Ishikawa (cell line): Measurements from ENCODE around the gene AKR7A3.

ENCODE experiments used
- CREB1 ChIP-seq: IDR thresholded peaks from 2 replicates; pipeline ENCODE4 v1.6.1; 2012; ENCODE audit warnings: low read depth
- EP300 ChIP-seq: IDR thresholded peaks from 2 replicates; pipeline ENCODE4 v1.6.1; 2012; ENCODE audit warnings: borderline replicate concordance
- FOXM1 ChIP-seq: IDR thresholded peaks from 2 replicates; pipeline ENCODE4 v1.6.1; 2012; ENCODE audit warnings: low read depth, borderline replicate concordance
- RAD21 ChIP-seq: IDR thresholded peaks from 2 replicates; pipeline ENCODE4 v1.6.1; 2012; ENCODE audit warnings: low read depth
- TEAD4 ChIP-seq: IDR thresholded peaks from 2 replicates; pipeline ENCODE4 v1.6.1; 2012
- YY1 ChIP-seq: IDR thresholded peaks from 2 replicates; pipeline ENCODE4 v1.6.1; 2012; ENCODE audit warnings: low read depth
- ZBTB7A ChIP-seq: IDR thresholded peaks from 2 replicates; pipeline ENCODE4 v1.6.1; 2012; ENCODE audit warnings: low read depth

- no peak for TF ChIP-seq RAD21
- no peak for TF ChIP-seq YY1
- TF ChIP-seq ZBTB7A, result no peak
- TF ChIP-seq TEAD4, result no peak
- TF ChIP-seq CREB1, result no peak
- TF ChIP-seq FOXM1, result no peak
- no peak for TF ChIP-seq EP300
Observed at GRCh38 chr1:19310061-19310460, 21.5 kb upstream of the AKR7A3 start.
